Gastrocnemius medialis (tissue), 4 donors: ENCODE results near the gene SLC25A26. TPM values are rescaled to one million over a fixed set of nuclear protein-coding genes. Genes with fewer than 3 reads are reported as not detected.
"Not testable (repeated sequence)": the region's sequence is repeated elsewhere in the genome, so short reads cannot be mapped to it uniquely, and the experiment has no call there.

Experiments used
- ATAC-seq, 2 donors: fragments of 150-250 bp; one replicate each; pipeline ENCODE4 v1.9.1; 2016
- DNase-seq, 2 donors: peaks; one replicate each; pipeline ENCODE4 v3.0.0-alpha.2; 2019
- H3K27ac ChIP-seq, 4 donors: fragments of 200-600 bp; sonication (generic); 1 replicate in 1 of 4; 2 replicates in 3 of 4; pipeline ENCODE4 v1.5.1; 2016 to 2018; ENCODE audit warnings: mild to moderate bottlenecking in 2 of 4, moderate library complexity in 1 of 4
- H3K27me3 ChIP-seq, 3 donors: fragments of 200-600 bp; sonication (generic) in 2 of 3; 1 replicate in 1 of 3; 2 replicates in 2 of 3; pipeline versions ENCODE4 v1.5.1 to v1.6.0; 2016 to 2019; ENCODE audit warnings: mild to moderate bottlenecking in 1 of 3, moderate library complexity in 1 of 3
- H3K36me3 ChIP-seq, 2 donors: fragments of 200-600 bp; sonication (generic) in 1 of 2; one replicate each; pipeline ENCODE4 v1.5.1; 2017 to 2018
- H3K4me1 ChIP-seq, 2 donors: fragments of 200-600 bp; sonication (generic) in 1 of 2; one replicate each; pipeline ENCODE4 v1.5.1; 2016 to 2017; ENCODE audit warnings: mild to moderate bottlenecking in 2 of 2
- H3K4me3 ChIP-seq, 4 donors: fragments of 200-600 bp; sonication (generic) in 3 of 4; 1 replicate in 1 of 4; 2 replicates in 3 of 4; pipeline ENCODE4 v1.5.1; 2016 to 2019; ENCODE audit warnings: mild to moderate bottlenecking in 2 of 4
- H3K9me3 ChIP-seq, 3 donors: fragments of 200-600 bp; sonication (generic) in 2 of 3; 1 replicate in 1 of 3; 2 replicates in 2 of 3; pipeline ENCODE4 v1.5.1; 2016 to 2019
- POLR2A ChIP-seq, 2 donors: fragments of 450-650 bp; IDR thresholded peaks; one replicate each; pipeline ENCODE4 v1.6.1; 2017; ENCODE audit warnings: antibody characterized with exemption in 2 of 2, mild to moderate bottlenecking in 2 of 2, moderate library complexity in 2 of 2
- in situ Hi-C, 4 donors: fragments of 200-750 bp; cut with MboI; loops; one replicate each; pipeline versions ENCODE4 v1.15.0 to v1.8.0; 2017; ENCODE audit warnings: low sequenced_read_pairs in 4 of 4
- intact Hi-C: fragments of 100-400 bp; cut with DNase I; formaldehyde crosslinking; loops from one replicate; pipeline ENCODE4 v1.15.1; 2023; ENCODE audit warnings: low total_unique reads
- total RNA-seq, 4 donors: library from RNA; depleted of rRNA; stranded (reverse); fragments of >200 nt; gene quantifications; one replicate each; pipeline versions ENCODE4 v1.1.0 to v1.2.3, GENCODE V29; 2016
- TF ChIP-seq, protein P1 (sequence below), 5 experiments: fragments of 450-650 bp in 3 of 5; fragments of 200-600 bp in 2 of 5; sonication (generic) in 2 of 5; IDR thresholded peaks in 4 of 5; conservative IDR thresholded peaks in 1 of 5; 1 replicate in 4 of 5; 2 replicates in 1 of 5; pipeline ENCODE4 v1.5.1; 2016 to 2019; ENCODE audit warnings: antibody characterized with exemption in 5 of 5, mild to moderate bottlenecking in 3 of 5, moderate library complexity in 3 of 5

The SLC25A26 gene
- total RNA-seq, 4 donors from 2014 or later: 24.1 to 44.3 (median 32.4) TPM

DNA sequence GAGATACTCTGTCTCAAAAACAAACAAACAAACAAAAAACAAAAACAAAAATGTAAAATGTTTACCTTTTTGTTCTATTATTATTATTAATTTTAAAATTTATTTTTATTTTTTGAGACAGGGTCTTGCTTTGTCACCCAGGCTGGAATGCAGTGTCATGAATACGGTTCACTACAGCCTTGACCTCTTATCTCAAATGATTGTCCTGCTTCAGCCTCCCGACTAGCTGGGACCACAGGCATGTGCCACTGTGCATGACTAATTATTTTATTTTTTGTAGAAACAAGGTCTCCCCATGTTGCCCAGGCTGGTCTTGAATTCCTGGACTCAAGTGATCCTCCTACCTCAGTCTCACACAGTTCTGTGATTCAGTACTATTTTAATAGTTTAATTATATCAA is 5.7 kb upstream of the SLC25A26 start:
- Histone ChIP-seq H3K36me3 (no peaks in the 10 kb centered on the region), H3K9me3 (no peaks in the 10 kb centered on the region), H3K4me1 (peaks cover 3% of the 10 kb centered on the region in 2 donors), H3K4me3 (no peak overlapping the region), H3K27ac (no peak overlapping the region), H3K27me3 (no peaks in the 10 kb centered on the region)
- no peak for ATAC-seq
- intact Hi-C loops (no loop called here), in situ Hi-C loops (no loop called here)
- DNase-seq: no peak
- TF ChIP-seq, protein P1, sequence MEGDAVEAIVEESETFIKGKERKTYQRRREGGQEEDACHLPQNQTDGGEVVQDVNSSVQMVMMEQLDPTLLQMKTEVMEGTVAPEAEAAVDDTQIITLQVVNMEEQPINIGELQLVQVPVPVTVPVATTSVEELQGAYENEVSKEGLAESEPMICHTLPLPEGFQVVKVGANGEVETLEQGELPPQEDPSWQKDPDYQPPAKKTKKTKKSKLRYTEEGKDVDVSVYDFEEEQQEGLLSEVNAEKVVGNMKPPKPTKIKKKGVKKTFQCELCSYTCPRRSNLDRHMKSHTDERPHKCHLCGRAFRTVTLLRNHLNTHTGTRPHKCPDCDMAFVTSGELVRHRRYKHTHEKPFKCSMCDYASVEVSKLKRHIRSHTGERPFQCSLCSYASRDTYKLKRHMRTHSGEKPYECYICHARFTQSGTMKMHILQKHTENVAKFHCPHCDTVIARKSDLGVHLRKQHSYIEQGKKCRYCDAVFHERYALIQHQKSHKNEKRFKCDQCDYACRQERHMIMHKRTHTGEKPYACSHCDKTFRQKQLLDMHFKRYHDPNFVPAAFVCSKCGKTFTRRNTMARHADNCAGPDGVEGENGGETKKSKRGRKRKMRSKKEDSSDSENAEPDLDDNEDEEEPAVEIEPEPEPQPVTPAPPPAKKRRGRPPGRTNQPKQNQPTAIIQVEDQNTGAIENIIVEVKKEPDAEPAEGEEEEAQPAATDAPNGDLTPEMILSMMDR (IDR thresholded peaks at IDR 0.05 in 4 of 5, conservative IDR thresholded peaks at IDR 0.05 in 1 of 5): no peak
- TF ChIP-seq POLR2A (IDR thresholded peaks at IDR 0.05): no peak

DNA sequence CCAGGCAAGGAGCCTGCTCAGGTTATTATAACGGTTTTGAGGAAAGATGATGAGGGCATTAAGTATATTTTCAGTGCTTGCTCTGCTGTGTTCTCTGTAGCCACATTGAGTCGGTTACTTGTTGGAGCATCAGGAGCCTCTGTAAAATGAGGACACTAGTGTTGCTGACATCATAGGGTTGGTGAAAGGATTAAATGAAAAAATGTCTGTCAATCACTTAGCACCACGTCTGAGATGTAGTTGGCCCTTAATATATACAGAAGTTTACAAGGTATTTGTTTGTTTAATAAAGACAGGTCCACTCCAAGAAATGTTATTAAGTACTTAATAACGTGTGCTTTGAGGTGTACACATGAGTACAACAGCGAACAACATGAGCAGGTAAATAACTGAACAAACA is 735 bp upstream of the SLC25A26 start:
- ATAC-seq (no peak), DNase-seq (no peak)
- Histone ChIP-seq H3K9me3 (no peaks in the 10 kb centered on the region), H3K27ac (peak overlapping the region; percentile 84 to 91 (median 89)), H3K4me3 (peak overlapping the region; percentile 73 to 89 (median 84)), H3K27me3 (no peaks in the 10 kb centered on the region), H3K4me1 (peaks cover 12 to 13% of the 10 kb centered on the region in 2 donors), H3K36me3 (no peaks in the 10 kb centered on the region)
- TF ChIP-seq, protein P1 (IDR thresholded peaks at IDR 0.05 in 4 of 5, conservative IDR thresholded peaks at IDR 0.05 in 1 of 5): no peak
- TF ChIP-seq POLR2A (IDR thresholded peaks at IDR 0.05): no peak
- intact Hi-C loops (loop anchor here (10.0 kb wide), 1 partner anchor 1535 kb away; the partner anchor contains the start of gene ADAMTS9), in situ Hi-C loops (no loop called here)

DNA sequence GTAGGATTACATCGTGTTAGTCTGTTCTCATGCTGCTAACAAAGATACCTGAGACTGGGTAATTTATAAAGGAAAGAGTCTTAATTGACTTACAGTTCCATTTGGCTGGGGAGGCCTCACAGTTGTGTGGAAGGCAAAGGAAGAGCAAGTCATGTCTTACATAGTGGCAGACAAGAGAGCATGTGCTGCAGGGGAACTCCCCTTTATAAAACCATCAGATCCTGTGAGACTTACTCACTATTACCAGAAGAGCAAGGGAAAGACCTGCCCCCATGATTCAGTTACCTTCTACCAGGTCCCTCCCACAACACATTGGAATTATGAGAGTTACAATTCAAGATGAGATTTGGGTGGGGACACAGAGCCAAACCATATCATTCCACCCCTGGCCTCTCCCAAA is 3.4 kb downstream of the SLC25A26 start:
- H3K4me3 ChIP-seq: no peak overlapping the region
- H3K27ac ChIP-seq: no peak overlapping the region
- H3K9me3 ChIP-seq: no peaks in the 10 kb centered on the region
- DNase-seq: no peak
- no peak for TF ChIP-seq POLR2A (IDR thresholded peaks at IDR 0.05)
- TF ChIP-seq, protein P1 (IDR thresholded peaks at IDR 0.05 in 4 of 5, conservative IDR thresholded peaks at IDR 0.05 in 1 of 5): no peak
- in situ Hi-C loops: no loop called here
- no peak for ATAC-seq
- peaks cover 20 to 26% of the 10 kb centered on the region in 2 donors for H3K4me1 ChIP-seq
- no peaks in the 10 kb centered on the region for H3K27me3 ChIP-seq
- intact Hi-C loops: loop anchor here (10.0 kb wide), 1 partner anchor 1539 kb away; the partner anchor contains the start of gene ADAMTS9
- no peaks in the 10 kb centered on the region for H3K36me3 ChIP-seq

GRCh38 chr3:66226093-66226492 is 5.3 kb downstream of the SLC25A26 start:
- H3K27ac ChIP-seq, H3K4me3 ChIP-seq, H3K36me3 ChIP-seq, ATAC-seq, H3K9me3 ChIP-seq, H3K27me3 ChIP-seq, DNase-seq, in situ Hi-C loops: not testable (repeated sequence)
- H3K4me1 ChIP-seq: peaks cover 15 to 29% of the 10 kb centered on the region in 2 donors
- intact Hi-C loops: loop anchor here (10.0 kb wide), 1 partner anchor 1541 kb away; the partner anchor contains the start of gene ADAMTS9

GRCh38 chr3:66227051-66227450 is 6.2 kb downstream of the SLC25A26 start:
- no peak for DNase-seq
- Histone ChIP-seq H3K4me3 (no peak overlapping the region), H3K9me3 (no peaks in the 10 kb centered on the region), H3K27me3 (no peaks in the 10 kb centered on the region), H3K27ac (no peak overlapping the region), H3K36me3 (no peaks in the 10 kb centered on the region), H3K4me1 (peaks cover 7 to 21% of the 10 kb centered on the region in 2 donors)
- ATAC-seq: no peak
- in situ Hi-C loops (no loop called here), intact Hi-C loops (loop anchor here (10.0 kb wide), 1 partner anchor 1542 kb away; the partner anchor contains the start of gene ADAMTS9)
- TF ChIP-seq, protein P1 (IDR thresholded peaks at IDR 0.05 in 4 of 5, conservative IDR thresholded peaks at IDR 0.05 in 1 of 5): no peak
- no peak for TF ChIP-seq POLR2A (IDR thresholded peaks at IDR 0.05)
